Activated B cell treated with CpG ODN at 0.5 μM for 24 hours (primary cell): ENCODE measurements around the gene SCN8A. TPM values are rescaled to one million over a fixed set of nuclear protein-coding genes. Genes with fewer than 3 reads are reported as not detected.

Source experiments
- ATAC-seq: fragments of 200-7000 bp; cut with Tn5 transposase; one replicate; pipeline ENCODE4 v1.10.0; 2021; ENCODE audit warnings: low read depth, mild to moderate bottlenecking, moderate library complexity
- CTCF ChIA-PET: fragments of 350-600 bp; sonication (Branson Sonifier 250); formaldehyde crosslinking; loops from one replicate; lab custom pipeline; 2021; ENCODE audit warnings: antibody characterized with exemption; lab: Charles Lee
- POLR2A ChIA-PET: fragments of 350-600 bp; sonication (Branson Sonifier 250); formaldehyde crosslinking; loops from one replicate; lab custom pipeline; 2021; ENCODE audit warnings: antibody characterized with exemption; lab: Charles Lee
- DNase-seq: peaks from one replicate; pipeline ENCODE4 v3.0.0; 2022
- H3K27ac Mint-ChIP-seq: one replicate; pipeline ENCODE4 v1.8.0; 2020; ENCODE audit warnings: mixed read lengths
- H3K27me3 Mint-ChIP-seq: one replicate; pipeline ENCODE4 v1.8.0; 2021; ENCODE audit warnings: mixed read lengths
- H3K36me3 Mint-ChIP-seq: one replicate; pipeline ENCODE4 v1.8.0; 2021; ENCODE audit warnings: low read depth, mixed read lengths
- H3K4me1 Mint-ChIP-seq: one replicate; pipeline ENCODE4 v1.8.0; 2021; ENCODE audit warnings: mixed read lengths
- H3K4me3 Mint-ChIP-seq: one replicate; pipeline ENCODE4 v1.8.0; 2020; ENCODE audit warnings: mild to moderate bottlenecking, mixed read lengths
- H3K9me3 Mint-ChIP-seq: one replicate; pipeline ENCODE4 v1.8.0; 2020; ENCODE audit warnings: mixed read lengths
- intact Hi-C: fragments of 100-400 bp; cut with micrococcal nuclease; formaldehyde crosslinking; loops from one replicate; pipeline ENCODE4 v1.15.1; 2024
- total RNA-seq: library from RNA; stranded (reverse); gene quantifications from 2 replicates; pipeline ENCODE4 v1.2.3, GENCODE V29; 2022
- TF ChIP-seq, protein P1 (sequence below): fragments of 200-600 bp; IDR thresholded peaks from one replicate; pipeline ENCODE4 v1.8.0; 2022; ENCODE audit warnings: antibody characterized with exemption, mild to moderate bottlenecking

Gene SCN8A
- total RNA-seq, 1 donor from 2014 or later = 0.86 TPM

- ChIA-PET POLR2A (no interaction called here), CTCF (no interaction called here)
- intact Hi-C loops = no loop called here
- TF ChIP-seq, protein P1, sequence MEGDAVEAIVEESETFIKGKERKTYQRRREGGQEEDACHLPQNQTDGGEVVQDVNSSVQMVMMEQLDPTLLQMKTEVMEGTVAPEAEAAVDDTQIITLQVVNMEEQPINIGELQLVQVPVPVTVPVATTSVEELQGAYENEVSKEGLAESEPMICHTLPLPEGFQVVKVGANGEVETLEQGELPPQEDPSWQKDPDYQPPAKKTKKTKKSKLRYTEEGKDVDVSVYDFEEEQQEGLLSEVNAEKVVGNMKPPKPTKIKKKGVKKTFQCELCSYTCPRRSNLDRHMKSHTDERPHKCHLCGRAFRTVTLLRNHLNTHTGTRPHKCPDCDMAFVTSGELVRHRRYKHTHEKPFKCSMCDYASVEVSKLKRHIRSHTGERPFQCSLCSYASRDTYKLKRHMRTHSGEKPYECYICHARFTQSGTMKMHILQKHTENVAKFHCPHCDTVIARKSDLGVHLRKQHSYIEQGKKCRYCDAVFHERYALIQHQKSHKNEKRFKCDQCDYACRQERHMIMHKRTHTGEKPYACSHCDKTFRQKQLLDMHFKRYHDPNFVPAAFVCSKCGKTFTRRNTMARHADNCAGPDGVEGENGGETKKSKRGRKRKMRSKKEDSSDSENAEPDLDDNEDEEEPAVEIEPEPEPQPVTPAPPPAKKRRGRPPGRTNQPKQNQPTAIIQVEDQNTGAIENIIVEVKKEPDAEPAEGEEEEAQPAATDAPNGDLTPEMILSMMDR = no peak
- ATAC-seq (no peak), DNase-seq (no peak)
- no peaks in the 10 kb centered on the region for H3K36me3 Mint-ChIP-seq
- no peaks in the 10 kb centered on the region for H3K9me3 Mint-ChIP-seq
- H3K4me3 Mint-ChIP-seq = no peak overlapping the region
- H3K27ac Mint-ChIP-seq = no peak overlapping the region
- H3K27me3 Mint-ChIP-seq = peaks cover 18% of the 10 kb centered on the region
- no peaks in the 10 kb centered on the region for H3K4me1 Mint-ChIP-seq
Observed at GRCh38 chr12:51675071-51675803, 84.2 kb downstream of the SCN8A start.

DNA sequence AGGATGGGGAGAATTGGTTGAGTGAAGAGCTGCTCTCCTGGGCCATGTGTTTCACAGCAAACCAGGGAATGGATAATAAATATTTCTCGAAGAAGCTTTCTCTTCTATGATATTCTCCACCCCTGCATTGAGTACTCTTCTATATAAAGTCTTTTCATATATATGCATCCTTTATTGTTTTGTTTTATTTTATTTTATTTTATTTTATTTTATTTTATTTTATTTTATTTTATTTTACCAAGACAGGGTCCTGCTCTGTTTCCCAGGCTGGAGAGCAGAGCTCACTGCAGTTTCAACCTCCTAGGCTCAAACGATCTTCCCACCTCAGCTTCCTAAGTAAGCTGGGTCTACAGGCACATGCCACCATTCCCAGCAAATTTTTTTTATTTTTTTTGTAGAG is 85.8 kb downstream of the SCN8A start:
- ATAC-seq (no peak), DNase-seq (no peak)
- intact Hi-C loops = no loop called here
- CTCF ChIA-PET = interaction anchor here (1.2 kb wide), 1 partner anchor 255 kb away, joined by 3 read pairs; no protein-coding TSS in a partner anchor
- Mint-ChIP-seq H3K27me3 (peaks cover 17% of the 10 kb centered on the region), H3K4me1 (no peaks in the 10 kb centered on the region), H3K27ac (no peak overlapping the region), H3K36me3 (no peaks in the 10 kb centered on the region), H3K4me3 (no peak overlapping the region), H3K9me3 (no peaks in the 10 kb centered on the region)
- POLR2A ChIA-PET = no interaction called here
- TF ChIP-seq, protein P1 = no peak

DNA sequence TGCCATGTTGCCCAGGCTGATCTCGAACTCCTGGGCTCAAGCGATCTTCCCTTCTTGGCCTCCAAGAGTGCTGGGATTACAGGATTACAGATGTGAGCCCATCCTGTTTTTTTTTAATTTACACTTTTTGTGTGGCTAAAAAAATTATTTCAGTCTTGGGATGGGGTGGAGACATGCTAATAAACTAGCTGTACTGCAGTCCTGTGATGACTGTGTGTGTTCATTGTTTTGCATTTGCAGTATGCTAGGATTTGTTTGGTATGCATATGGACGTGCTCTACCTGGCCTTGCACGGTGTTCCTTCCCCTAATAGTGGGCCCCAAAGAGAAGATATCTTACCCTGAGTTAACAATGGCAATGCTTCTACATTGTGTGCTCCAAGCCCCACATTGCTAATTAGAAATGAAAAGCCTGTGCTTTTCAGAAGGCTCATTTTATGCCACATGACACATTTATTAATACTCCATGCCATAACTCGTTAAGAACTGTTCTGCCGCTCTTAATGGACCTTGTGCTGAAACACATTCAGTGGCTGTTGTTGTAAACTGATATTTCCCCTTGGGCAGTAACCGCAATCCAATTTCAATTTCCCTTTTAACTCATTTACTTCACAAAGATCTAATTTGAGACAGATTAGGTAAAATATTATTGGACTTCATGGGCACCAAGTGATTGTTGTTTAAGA is 86.4 kb downstream of the SCN8A start:
- no peaks in the 10 kb centered on the region for H3K4me1 Mint-ChIP-seq
- intact Hi-C loops = no loop called here
- H3K27me3 Mint-ChIP-seq = peaks cover 14% of the 10 kb centered on the region
- ATAC-seq (no peak), DNase-seq (no peak)
- no peak overlapping the region for H3K4me3 Mint-ChIP-seq
- no peaks in the 10 kb centered on the region for H3K36me3 Mint-ChIP-seq
- TF ChIP-seq, protein P1 = no peak
- ChIA-PET POLR2A (no interaction called here), CTCF (interaction anchor here (1.2 kb wide), 1 partner anchor 256 kb away, joined by 3 read pairs; no protein-coding TSS in a partner anchor)
- H3K9me3 Mint-ChIP-seq = no peaks in the 10 kb centered on the region
- H3K27ac Mint-ChIP-seq = no peak overlapping the region

- no peak overlapping the region for H3K27ac Mint-ChIP-seq
- TF ChIP-seq, protein P1 = no peak
- DNase-seq = no peak
Observed at GRCh38 chr12:51678086-51678724, 87.2 kb downstream of the SCN8A start.

DNA sequence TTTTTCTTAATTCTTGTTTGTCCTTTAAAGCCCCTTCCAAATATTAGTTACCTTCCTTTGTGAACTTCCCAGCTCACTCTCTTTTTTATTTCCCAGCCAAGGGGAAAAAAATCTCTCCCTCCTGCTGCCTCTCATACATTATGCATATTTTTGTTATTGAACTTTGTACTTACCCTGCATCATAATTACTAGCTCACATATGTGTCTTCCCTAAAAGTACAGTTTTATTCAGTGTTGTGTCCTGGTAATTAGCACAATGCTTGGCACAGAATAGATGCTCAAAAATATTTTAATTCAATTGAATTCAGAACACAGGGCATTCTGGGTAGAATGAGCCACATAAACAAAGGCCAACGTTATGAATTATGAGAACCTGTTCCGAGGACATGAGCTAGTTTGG is 91.9 kb downstream of the SCN8A start:
- ATAC-seq (no peak), DNase-seq (no peak)
- H3K4me3 Mint-ChIP-seq = no peak overlapping the region
- peaks cover 8% of the 10 kb centered on the region for H3K27me3 Mint-ChIP-seq
- H3K27ac Mint-ChIP-seq = no peak overlapping the region
- H3K36me3 Mint-ChIP-seq = no peaks in the 10 kb centered on the region
- TF ChIP-seq, protein P1 = no peak
- ChIA-PET POLR2A (no interaction called here), CTCF (no interaction called here)
- no peaks in the 10 kb centered on the region for H3K4me1 Mint-ChIP-seq
- intact Hi-C loops = no loop called here
- no peaks in the 10 kb centered on the region for H3K9me3 Mint-ChIP-seq

More at GRCh38 chr12:51678086-51678724, 87.2 kb downstream of the SCN8A start:
- intact Hi-C loops = loop anchor here (1.0 kb wide), 1 partner anchor 257 kb away; no protein-coding TSS in a partner anchor
- ChIA-PET CTCF (no interaction called here), POLR2A (no interaction called here)
- H3K4me3 Mint-ChIP-seq = no peak overlapping the region
- H3K4me1 Mint-ChIP-seq = no peaks in the 10 kb centered on the region
- peaks cover 14% of the 10 kb centered on the region for H3K27me3 Mint-ChIP-seq
- no peaks in the 10 kb centered on the region for H3K9me3 Mint-ChIP-seq
- peak; percentile 60 for ATAC-seq
- H3K36me3 Mint-ChIP-seq = no peaks in the 10 kb centered on the region
